HFF-Myc (cell line): ENCODE measurements around the gene TNPO1.

Experiments
- DNase-seq: peaks from one replicate; pipeline ENCODE4 v3.0.0-alpha.2; 2011; ENCODE audit warnings: low read depth; ENCODE audit errors: extremely low read depth
- H3K4me3 ChIP-seq: replicated peaks from 2 replicates; pipeline ENCODE4 v1.5.1; 2011; ENCODE audit warnings: low read depth, mild to moderate bottlenecking, control low read depth, low read length
- TF ChIP-seq, protein P1 (sequence below): IDR thresholded peaks from 2 replicates; pipeline ENCODE4 v1.5.1; 2012; ENCODE audit warnings: mild to moderate bottlenecking, low read depth, low read length, control low read depth; ENCODE audit errors: missing control alignments

Gene TNPO1

DNA sequence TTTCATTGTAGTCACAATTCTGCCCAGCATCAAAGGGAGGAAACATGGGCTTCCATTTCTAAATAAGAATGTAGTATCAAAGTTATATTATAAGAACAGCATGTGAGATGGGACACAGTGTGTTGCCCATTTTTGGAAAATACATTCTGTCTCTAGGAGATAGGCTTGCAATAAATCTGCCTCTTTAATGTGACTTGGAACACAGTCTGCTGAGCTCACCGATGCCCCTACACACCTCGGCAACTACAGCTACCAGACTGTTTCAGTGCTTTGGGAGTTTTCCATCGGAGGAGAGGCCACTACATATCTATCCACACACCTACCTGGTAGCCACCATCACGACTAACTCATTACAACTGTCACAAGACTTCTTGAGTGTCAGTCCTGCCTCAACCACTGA is 120.4 kb downstream of the TNPO1 start:
- TF ChIP-seq, protein P1, sequence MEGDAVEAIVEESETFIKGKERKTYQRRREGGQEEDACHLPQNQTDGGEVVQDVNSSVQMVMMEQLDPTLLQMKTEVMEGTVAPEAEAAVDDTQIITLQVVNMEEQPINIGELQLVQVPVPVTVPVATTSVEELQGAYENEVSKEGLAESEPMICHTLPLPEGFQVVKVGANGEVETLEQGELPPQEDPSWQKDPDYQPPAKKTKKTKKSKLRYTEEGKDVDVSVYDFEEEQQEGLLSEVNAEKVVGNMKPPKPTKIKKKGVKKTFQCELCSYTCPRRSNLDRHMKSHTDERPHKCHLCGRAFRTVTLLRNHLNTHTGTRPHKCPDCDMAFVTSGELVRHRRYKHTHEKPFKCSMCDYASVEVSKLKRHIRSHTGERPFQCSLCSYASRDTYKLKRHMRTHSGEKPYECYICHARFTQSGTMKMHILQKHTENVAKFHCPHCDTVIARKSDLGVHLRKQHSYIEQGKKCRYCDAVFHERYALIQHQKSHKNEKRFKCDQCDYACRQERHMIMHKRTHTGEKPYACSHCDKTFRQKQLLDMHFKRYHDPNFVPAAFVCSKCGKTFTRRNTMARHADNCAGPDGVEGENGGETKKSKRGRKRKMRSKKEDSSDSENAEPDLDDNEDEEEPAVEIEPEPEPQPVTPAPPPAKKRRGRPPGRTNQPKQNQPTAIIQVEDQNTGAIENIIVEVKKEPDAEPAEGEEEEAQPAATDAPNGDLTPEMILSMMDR, result no peak

DNA sequence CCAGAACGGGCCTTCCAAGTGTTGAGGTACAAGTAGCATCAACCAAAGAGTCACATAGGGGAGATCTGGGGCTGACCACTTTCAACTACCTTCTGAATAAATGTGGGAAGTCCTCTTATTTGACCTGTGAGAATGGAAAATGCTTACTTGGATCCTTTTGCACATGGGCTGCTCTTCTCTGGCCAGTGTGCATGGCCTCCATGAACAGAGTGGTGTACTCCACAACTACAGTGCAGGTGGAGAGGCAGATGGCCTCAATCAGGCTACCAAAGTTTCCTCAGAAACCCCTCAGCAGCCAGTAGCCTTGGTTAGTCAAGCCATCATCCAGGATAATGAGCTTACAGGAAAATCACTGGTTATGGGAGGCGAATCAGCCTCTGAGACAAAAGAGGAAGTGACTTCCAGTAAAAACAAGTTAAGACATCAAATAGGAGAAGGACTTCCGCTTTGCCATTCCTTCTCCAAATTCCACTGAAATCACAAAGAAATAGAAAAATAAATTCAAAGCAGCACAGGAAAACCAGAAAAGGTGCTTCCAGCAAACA is 121.1 kb downstream of the TNPO1 start:
- no peak overlapping the region for H3K4me3 ChIP-seq
- TF ChIP-seq, protein P1, result no peak
- no peak for DNase-seq

More for the DNA sequence above, 120.4 kb downstream of the TNPO1 start:
- no peak overlapping the region for H3K4me3 ChIP-seq
- DNase-seq, result no peak

DNA sequence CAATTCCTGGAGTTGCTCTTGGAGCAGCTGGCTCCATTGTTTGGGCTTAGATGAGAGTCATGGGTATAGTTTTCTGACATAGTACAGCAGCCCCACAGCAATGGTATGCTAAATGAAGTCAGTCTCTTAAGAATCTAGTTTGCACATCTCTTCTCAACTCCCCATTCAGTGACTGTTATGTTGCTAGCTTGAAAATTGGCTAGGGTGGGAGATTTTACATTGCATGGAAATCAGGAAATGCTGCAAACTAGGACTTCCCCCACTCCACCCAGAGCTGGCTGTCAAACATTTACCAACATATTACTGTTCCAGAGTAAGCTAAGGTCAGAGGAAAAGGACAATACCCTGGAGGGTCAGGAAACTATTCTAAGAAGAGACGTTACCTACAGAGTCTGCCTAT is 121.7 kb downstream of the TNPO1 start:
- TF ChIP-seq, protein P1, result no peak
- H3K4me3 ChIP-seq, result no peak overlapping the region
- DNase-seq, result no peak

DNA sequence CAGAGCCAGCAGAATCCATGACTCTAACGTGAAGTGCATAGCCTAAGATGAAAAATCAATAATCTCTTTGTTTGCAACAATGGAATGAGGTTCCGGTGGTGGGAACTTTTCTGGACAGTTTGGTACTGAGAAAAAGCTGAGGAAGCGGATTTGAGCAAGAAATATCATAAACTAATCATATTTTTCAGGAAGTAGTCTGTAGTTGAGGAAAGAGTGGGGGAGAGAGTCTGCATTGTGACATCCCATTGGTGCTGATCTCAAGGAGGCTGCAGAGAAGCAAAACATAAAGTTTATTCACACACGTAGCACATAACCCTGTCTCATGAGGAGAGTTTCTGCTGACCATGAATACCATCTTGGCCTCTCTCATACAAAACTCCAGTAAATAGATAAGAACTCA is 123.6 kb downstream of the TNPO1 start:
- no peak overlapping the region for H3K4me3 ChIP-seq
- DNase-seq, result no peak
- TF ChIP-seq, protein P1, result no peak

DNA sequence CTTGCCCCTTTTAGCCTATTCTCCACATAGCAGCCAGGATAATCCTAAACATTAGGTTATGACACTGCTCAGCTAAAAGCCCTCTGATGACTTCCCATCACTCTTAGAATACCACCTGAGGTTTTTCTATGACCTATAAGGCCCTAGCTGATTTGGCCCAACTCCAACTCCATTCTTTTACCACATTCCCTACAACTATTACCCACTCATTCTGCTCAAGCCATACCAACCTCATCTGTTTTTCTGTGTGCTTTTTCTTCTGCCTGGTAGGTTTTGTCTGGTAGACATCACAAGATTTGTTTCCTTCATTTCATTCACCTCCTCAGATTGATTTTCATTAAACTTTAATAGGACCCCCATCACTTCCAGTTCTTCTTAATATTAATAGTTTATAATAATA is 126.8 kb downstream of the TNPO1 start:
- DNase-seq, result no peak
- TF ChIP-seq, protein P1, result no peak
- no peak overlapping the region for H3K4me3 ChIP-seq

DNA sequence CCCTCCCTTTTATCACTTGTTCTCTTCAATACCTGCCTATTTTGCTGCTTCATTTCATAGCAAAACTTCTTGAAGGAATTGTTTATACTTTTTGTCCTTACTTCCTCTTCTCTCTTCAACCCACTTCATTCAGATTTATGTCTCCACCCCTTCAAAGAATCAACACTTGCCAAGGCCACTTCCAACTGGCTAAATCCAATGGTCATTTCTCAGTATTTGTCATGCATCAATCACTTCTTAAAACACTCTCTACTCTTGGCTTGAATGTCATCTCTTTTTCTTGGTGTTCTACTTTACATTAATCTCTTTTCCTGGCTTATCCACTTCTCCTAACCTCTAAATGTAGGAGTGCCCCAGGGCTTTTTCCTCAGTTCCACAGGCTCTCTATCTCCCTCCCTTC is 131.0 kb downstream of the TNPO1 start:
- TF ChIP-seq, protein P1, result no peak
- H3K4me3 ChIP-seq, result no peak overlapping the region
- no peak for DNase-seq

DNA sequence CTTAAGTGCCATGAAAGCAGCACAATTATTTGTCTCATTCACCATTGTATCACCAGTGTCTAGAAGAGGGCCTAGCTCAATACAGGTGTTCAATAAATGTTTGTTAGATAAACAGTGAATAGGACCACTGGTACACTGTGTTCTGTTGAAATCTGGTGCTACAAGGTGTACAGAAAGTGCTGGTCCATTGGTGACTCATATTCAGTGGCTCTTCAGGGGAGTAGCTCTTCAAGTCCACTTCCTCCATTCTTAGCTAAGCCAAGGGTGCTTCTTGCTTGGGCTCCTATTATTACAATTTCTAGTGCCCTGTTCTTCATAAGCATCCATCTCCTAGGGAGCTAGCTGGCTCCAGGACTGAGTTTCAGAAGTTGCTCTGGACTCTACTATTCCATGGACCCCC is 133.0 kb downstream of the TNPO1 start:
- H3K4me3 ChIP-seq, result no peak overlapping the region
- DNase-seq, result no peak
- TF ChIP-seq, protein P1, result no peak
